Uterus (tissue), 4 donors: ENCODE results near the gene MAPK11. TPM values are rescaled to one million over a fixed set of nuclear protein-coding genes. Genes with fewer than 3 reads are reported as not detected.
A peak's percentile ranks its signal among the peaks of the same experiment; 100 is the strongest.

Experiments used
- DNase-seq, 2 donors: peaks; one replicate each; pipeline ENCODE4 v3.0.0-alpha.2; 2019 to 2020
- H3K27ac ChIP-seq, 2 donors: fragments of 200-600 bp; sonication (generic); 1 replicate in 1 of 2; 2 replicates in 1 of 2; pipeline ENCODE4 v1.5.1; 2016 to 2018
- H3K27me3 ChIP-seq, 2 donors: fragments of 200-600 bp; sonication (generic); one replicate each; pipeline ENCODE4 v1.5.1; 2018 to 2019; ENCODE audit warnings: control low read depth in 1 of 2
- H3K36me3 ChIP-seq, 2 donors: fragments of 200-600 bp; sonication (generic); one replicate each; pipeline ENCODE4 v1.5.1; 2019; ENCODE audit warnings: control low read depth in 1 of 2
- H3K4me1 ChIP-seq, 2 donors: fragments of 200-600 bp; sonication (generic); one replicate each; pipeline ENCODE4 v1.5.1; 2018 to 2019; ENCODE audit warnings: control low read depth in 1 of 2
- H3K4me3 ChIP-seq, 2 donors: fragments of 200-600 bp; sonication (generic); 1 replicate in 1 of 2; 2 replicates in 1 of 2; pipeline ENCODE4 v1.5.1; 2018 to 2019; ENCODE audit warnings: mild to moderate bottlenecking in 1 of 2
- H3K9me3 ChIP-seq, 2 donors: fragments of 200-600 bp; sonication (generic); one replicate each; pipeline ENCODE4 v1.5.1; 2019; ENCODE audit warnings: control low read depth in 1 of 2
- POLR2A ChIP-seq, 2 donors: fragments of 450-650 bp; IDR thresholded peaks; one replicate each; pipeline ENCODE4 v1.6.1; 2016; ENCODE audit warnings: antibody characterized with exemption in 2 of 2, mild to moderate bottlenecking in 1 of 2, moderate library complexity in 1 of 2
- intact Hi-C: fragments of 100-400 bp; cut with DNase I; formaldehyde crosslinking; loops from one replicate; pipeline ENCODE4 v1.15.1; 2023; ENCODE audit warnings: low total_unique reads
- total RNA-seq, 4 donors: library from RNA; depleted of rRNA in 3 of 4; stranded (reverse); fragments of >200 nt in 3 of 4; gene quantifications; one replicate each; pipeline versions ENCODE4 v1.1.0 to v1.2.4, GENCODE V29; 2014 to 2023
- TF ChIP-seq, protein P1 (sequence below), 4 experiments: fragments of 200-600 bp in 2 of 4; fragments of 450-650 bp in 2 of 4; sonication (generic) in 2 of 4; IDR thresholded peaks; one replicate each; pipeline ENCODE4 v1.5.1; 2016 to 2019; ENCODE audit warnings: antibody characterized with exemption in 4 of 4, mild to moderate bottlenecking in 2 of 4, moderate library complexity in 1 of 4
- donor health status: DM: yes; HTN: yes; CAD: no.

The MAPK11 gene
- total RNA-seq, 4 donors from 2014 or later: 7.9 to 39.5 (median 22.4) TPM

DNA sequence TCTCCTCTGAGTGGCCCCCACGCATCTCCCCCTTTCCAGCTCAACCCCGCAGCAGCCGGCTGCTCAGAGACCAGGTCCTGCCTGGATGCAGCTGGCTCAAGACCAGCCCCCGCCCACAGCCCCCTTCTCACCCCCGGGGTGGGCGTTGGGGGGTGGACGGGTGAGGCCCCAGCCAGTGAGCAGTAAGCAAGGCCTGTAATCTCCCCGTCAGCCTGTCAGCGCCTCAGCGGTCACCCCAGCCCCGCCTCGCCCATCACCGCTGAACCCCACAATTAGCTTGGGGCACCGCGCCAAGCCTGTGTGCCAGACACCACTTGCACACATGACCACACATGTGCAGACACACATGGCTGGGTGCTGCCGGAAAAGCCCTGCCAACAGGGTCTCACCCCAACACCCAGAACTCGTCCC, 31.4 kb upstream of the MAPK11 start:
- no peaks in the 10 kb centered on the region for H3K27me3 ChIP-seq
- intact Hi-C loops: no loop called here
- TF ChIP-seq, protein P1, sequence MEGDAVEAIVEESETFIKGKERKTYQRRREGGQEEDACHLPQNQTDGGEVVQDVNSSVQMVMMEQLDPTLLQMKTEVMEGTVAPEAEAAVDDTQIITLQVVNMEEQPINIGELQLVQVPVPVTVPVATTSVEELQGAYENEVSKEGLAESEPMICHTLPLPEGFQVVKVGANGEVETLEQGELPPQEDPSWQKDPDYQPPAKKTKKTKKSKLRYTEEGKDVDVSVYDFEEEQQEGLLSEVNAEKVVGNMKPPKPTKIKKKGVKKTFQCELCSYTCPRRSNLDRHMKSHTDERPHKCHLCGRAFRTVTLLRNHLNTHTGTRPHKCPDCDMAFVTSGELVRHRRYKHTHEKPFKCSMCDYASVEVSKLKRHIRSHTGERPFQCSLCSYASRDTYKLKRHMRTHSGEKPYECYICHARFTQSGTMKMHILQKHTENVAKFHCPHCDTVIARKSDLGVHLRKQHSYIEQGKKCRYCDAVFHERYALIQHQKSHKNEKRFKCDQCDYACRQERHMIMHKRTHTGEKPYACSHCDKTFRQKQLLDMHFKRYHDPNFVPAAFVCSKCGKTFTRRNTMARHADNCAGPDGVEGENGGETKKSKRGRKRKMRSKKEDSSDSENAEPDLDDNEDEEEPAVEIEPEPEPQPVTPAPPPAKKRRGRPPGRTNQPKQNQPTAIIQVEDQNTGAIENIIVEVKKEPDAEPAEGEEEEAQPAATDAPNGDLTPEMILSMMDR (IDR thresholded peaks at IDR 0.05): no peak
- no peak for TF ChIP-seq POLR2A (IDR thresholded peaks at IDR 0.05)
- no peak overlapping the region for H3K4me3 ChIP-seq
- no peaks in the 10 kb centered on the region for H3K9me3 ChIP-seq
- DNase-seq: no peak
- peak overlapping the region; percentile 88 to 94 for H3K27ac ChIP-seq
- peaks cover 27 to 73% of the 10 kb centered on the region in 2 donors for H3K4me1 ChIP-seq
- H3K36me3 ChIP-seq: no peaks in the 10 kb centered on the region

DNA sequence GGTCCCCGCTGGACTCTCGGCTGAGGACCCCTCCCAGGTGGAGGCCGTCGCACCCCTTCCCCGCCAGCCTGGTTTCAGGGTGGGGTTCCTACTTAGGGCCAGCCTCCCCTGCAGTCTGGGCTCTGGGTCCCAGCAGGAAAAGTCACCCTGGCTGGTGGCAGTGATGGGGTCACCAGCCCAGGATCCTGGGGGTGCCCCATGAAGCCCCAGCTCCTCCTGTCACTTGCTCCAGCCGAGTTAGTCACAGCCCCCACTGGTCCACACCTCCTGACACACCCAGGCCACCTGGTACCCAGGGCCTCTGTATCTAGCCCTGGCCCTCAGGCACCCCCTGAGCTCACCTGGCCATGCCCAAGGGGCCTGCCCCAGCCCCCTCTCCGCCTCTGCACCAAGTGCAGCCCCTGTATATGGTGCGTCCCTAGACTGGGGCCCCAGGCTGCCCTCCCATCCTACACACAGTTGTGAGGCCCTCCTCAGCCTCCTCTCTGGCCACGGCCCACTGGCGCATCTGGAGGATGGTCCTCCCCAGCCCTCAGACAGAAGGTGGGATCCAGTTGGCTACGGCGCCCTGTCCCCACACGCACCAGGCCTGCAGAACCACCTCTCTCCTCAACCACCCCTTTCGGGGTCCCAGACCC, 30.6 kb upstream of the MAPK11 start:
- TF ChIP-seq POLR2A (IDR thresholded peaks at IDR 0.05): no peak
- TF ChIP-seq, protein P1 (IDR thresholded peaks at IDR 0.05): no peak
- Histone ChIP-seq H3K4me3 (peak overlapping the region in 1 of 2 donors; percentile 41), H3K9me3 (no peaks in the 10 kb centered on the region), H3K27ac (peak overlapping the region; percentile 88 to 94), H3K36me3 (no peaks in the 10 kb centered on the region), H3K27me3 (no peaks in the 10 kb centered on the region), H3K4me1 (peaks cover 27 to 74% of the 10 kb centered on the region in 2 donors)
- DNase-seq: no peak
- intact Hi-C loops: no loop called here

DNA sequence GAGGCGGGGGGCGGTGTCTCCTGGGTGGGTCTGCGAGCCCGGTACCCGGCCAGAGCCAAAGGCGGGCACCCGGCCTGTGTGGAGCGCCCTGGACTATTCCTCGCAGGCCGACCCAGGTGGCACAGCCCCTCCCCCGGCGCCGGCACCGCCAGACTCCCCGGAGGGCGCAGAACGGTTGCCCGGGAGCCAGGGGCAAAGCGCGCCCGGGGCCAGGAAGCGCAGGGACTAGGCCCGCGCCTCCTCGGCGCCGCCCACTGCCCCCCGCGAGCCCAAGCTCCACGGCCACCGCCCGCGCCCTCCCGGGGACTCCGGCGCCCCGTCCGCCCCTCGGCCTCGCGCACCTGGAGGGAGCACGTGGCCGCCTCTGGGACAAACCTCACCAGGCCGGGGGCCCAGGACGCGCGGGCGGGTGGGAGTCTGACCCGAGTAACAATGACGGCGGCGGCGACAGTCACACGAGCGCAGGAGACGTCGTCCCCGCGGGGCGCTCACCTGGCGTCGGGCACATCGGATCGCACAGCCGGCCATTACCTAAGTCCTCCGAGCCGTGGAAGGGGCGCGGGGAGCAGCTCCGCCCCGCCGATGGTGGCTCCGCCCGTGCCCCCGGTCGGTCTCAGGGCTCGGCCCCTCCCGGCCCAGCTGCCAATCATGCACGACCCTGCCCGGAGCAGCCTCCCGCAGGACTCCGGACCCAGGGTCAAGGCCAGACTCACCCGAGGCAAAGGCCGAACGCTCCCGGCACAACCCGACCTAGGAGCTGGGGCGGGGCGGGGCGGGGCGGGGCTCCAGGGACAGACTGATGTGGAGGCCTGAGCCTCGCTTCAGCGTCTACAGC, 29.8 kb upstream of the MAPK11 start:
- H3K9me3 ChIP-seq: no peaks in the 10 kb centered on the region
- no peak for DNase-seq
- H3K4me3 ChIP-seq: peak overlapping the region; percentile 22 to 41
- H3K36me3 ChIP-seq: no peaks in the 10 kb centered on the region
- TF ChIP-seq, protein P1 (IDR thresholded peaks at IDR 0.05): no peak
- no peak for TF ChIP-seq POLR2A (IDR thresholded peaks at IDR 0.05)
- H3K27ac ChIP-seq: peak overlapping the region; percentile 37 to 94
- intact Hi-C loops: no loop called here
- peaks cover 24 to 68% of the 10 kb centered on the region in 2 donors for H3K4me1 ChIP-seq
- H3K27me3 ChIP-seq: no peaks in the 10 kb centered on the region

DNA sequence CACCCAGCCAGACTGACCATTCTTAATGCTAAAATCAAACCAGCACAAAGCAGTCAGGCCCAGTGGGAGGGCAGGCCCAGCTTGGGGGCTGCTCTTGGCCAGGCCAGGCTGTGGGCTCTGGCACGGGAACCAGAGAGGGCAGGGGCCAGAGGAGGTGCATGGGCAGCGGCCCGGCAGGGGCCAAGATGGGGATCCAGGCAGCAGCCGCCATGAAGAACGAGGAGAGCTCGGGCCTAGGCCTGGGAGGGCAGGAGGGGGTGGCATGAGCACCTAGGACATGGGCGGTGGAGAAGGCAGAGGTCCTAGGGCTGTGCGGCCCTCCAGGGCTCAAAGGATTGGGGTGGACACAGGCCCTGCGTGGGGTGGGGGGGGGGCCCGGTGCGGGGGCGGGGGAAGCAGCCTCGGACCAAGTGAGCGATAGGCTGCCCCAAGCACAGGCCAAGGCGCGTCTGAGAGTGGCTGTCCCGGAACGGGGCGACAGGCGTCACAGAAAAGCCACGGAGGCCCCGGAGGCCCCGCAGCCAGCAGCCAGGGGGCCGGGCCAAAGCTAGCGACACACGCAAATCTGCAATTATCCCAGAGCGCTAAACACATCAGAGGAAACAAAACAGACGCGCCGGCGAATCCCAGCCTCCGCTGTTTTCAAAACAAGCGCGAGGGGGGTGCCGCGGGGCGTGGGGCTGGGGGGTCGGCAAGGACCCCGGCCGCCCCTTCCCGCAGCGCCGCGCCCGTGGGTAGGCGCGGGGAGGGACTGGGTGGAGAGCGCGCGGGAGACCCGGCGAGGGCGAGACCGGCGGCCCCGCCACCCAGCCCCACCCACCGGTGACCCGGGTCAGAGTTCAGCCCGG, 29.0 kb upstream of the MAPK11 start:
- peaks cover 24 to 67% of the 10 kb centered on the region in 2 donors for H3K4me1 ChIP-seq
- intact Hi-C loops: no loop called here
- H3K27me3 ChIP-seq: no peaks in the 10 kb centered on the region

More for the DNA sequence above, 29.0 kb upstream of the MAPK11 start:
- Histone ChIP-seq H3K4me3 (peak overlapping the region; percentile 22 to 41), H3K27ac (peak overlapping the region; percentile 37 to 94), H3K36me3 (no peaks in the 10 kb centered on the region), H3K9me3 (no peaks in the 10 kb centered on the region)
- DNase-seq: no peak
- TF ChIP-seq, protein P1 (IDR thresholded peaks at IDR 0.05): no peak
- TF ChIP-seq POLR2A (IDR thresholded peaks at IDR 0.05): no peak
